ENCODE results near the gene GSTM1. TPM values are rescaled to one million over a fixed set of nuclear protein-coding genes. Genes with fewer than 3 reads are reported as not detected.

GSTM1 gene
- total RNA-seq, 1 donor from 2014 or later: 22.2 TPM

GRCh38 chr1:109740615-109741373 is 53.2 kb downstream of the GSTM1 start, which contains the start of gene GSTM3:
Gene GSTM3, minus strand, starts transcription at chr1:109741038. Its CDS starts 751 bp downstream, at chr1:109740287.
- Mint-ChIP-seq H3K4me3 (peak within 1 kb of the TSS; percentile 82), H3K36me3 (ENCODE audit: low read depth) (no peaks in the 10 kb centered on the region), H3K27ac (no peak within 1 kb of the TSS), H3K9me3 (no peaks in the 10 kb centered on the region), H3K27me3 (peaks cover 24% of the 10 kb centered on the region), H3K4me1 (peaks cover 13% of the 10 kb centered on the region)
- no peak for ATAC-seq (ENCODE audit: low read depth)
- TF ChIP-seq CTCF (IDR thresholded peaks at IDR 0.05): no peak
- intact Hi-C loops (cut with micrococcal nuclease): loop anchor here (1.0 to 5.0 kb wide), 3 partner anchors 83 to 244 kb away; partner anchors contain the start of genes AHCYL1, GNAI3 and GSTM4
- no peak for DNase-seq
- ChIA-PET CTCF (interaction anchor here (0.6 kb wide), 1 partner anchor 364 kb away, joined by 5 read pairs; no protein-coding TSS in a partner anchor), POLR2A (no interaction called here)

Other genes with a start within 250 kb of the GSTM1 start
- gene SYPL2, start 221.3 kb upstream of the GSTM1 start, total RNA-seq: not detected in 2 replicates
- 7.5 and 9.0 TPM in 2 replicates for gene ATXN7L2, start 203.9 kb upstream of the GSTM1 start, total RNA-seq
- gene CYB561D1, start 193.7 kb upstream of the GSTM1 start, total RNA-seq: 17.1 and 18.1 TPM in 2 replicates
- 0.42 and 0.53 TPM in 2 replicates for gene AMIGO1, start 178.1 kb upstream of the GSTM1 start, total RNA-seq
- 0.15 TPM in 1 of 2 replicates, not detected in the other for gene GPR61, start 147.9 kb upstream of the GSTM1 start, total RNA-seq
- 7.5 and 8.4 TPM in 2 replicates for gene GNAI3, start 139.2 kb upstream of the GSTM1 start, total RNA-seq
- 0.71 TPM in 1 of 2 replicates, not detected in the other for gene GNAT2, start 68.2 kb upstream of the GSTM1 start, total RNA-seq
- 56.8 and 64.9 TPM in 2 replicates for gene AMPD2, start 68.0 kb upstream of the GSTM1 start, total RNA-seq
- gene GSTM4, start 31.7 kb upstream of the GSTM1 start, total RNA-seq: 13.1 and 13.7 TPM in 2 replicates
- gene GSTM2, start 19.8 kb upstream of the GSTM1 start, total RNA-seq: 9.2 and 11.0 TPM in 2 replicates
- 0.04 TPM in 1 of 2 replicates, not detected in the other for gene GSTM5, start 24.4 kb downstream of the GSTM1 start, total RNA-seq
- 0.55 and 0.61 TPM in 2 replicates for gene GSTM3, start 53.2 kb downstream of the GSTM1 start, total RNA-seq
- gene EPS8L3, start 76.1 kb downstream of the GSTM1 start, total RNA-seq: not detected in 2 replicates
- 1.9 and 2.0 TPM in 2 replicates for gene CSF1, start 223.0 kb downstream of the GSTM1 start, total RNA-seq

Measured in activated B cell treated with CpG ODN at 0.5 μM for 24 hours (primary cell).